HG02588 (cell line): Measurements from ENCODE around the gene EEF1AKMT3.
"Not testable (repeated sequence)": the region's sequence is repeated elsewhere in the genome, so short reads cannot be mapped to it uniquely, and the experiment has no call there.

Experiments
- ATAC-seq: cut with Tn5 transposase; IDR thresholded peaks from one replicate; pipeline ENCODE4 v1.9.1; 2021; ENCODE audit warnings: mild to moderate bottlenecking, moderate library complexity; ENCODE audit not compliant: unreplicated experiment

EEF1AKMT3 gene

DNA sequence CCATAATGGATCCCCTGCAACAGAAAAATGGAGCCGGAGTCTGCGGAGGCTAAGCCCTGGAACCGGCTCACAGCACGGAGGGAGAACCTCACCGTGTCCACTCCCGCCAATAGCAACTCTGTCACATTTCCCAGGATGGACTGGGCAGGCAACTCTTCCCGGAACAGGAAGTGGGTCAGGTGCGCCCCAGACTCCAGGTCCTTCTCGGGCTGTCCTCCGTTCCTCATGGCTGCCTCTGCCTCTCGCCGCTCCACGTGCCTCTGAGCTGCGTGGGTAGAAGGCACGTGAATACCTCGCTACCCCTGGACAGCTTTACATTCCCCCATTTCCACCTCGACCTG is 7.8 kb upstream of the EEF1AKMT3 start:
- no peak for ATAC-seq

GRCh38 chr12:57765003-57765697 is 7.3 kb upstream of the EEF1AKMT3 start:
- peak; percentile 64 for ATAC-seq

GRCh38 chr12:57765698-57766463 is 6.5 kb upstream of the EEF1AKMT3 start:
- no peak for ATAC-seq

DNA sequence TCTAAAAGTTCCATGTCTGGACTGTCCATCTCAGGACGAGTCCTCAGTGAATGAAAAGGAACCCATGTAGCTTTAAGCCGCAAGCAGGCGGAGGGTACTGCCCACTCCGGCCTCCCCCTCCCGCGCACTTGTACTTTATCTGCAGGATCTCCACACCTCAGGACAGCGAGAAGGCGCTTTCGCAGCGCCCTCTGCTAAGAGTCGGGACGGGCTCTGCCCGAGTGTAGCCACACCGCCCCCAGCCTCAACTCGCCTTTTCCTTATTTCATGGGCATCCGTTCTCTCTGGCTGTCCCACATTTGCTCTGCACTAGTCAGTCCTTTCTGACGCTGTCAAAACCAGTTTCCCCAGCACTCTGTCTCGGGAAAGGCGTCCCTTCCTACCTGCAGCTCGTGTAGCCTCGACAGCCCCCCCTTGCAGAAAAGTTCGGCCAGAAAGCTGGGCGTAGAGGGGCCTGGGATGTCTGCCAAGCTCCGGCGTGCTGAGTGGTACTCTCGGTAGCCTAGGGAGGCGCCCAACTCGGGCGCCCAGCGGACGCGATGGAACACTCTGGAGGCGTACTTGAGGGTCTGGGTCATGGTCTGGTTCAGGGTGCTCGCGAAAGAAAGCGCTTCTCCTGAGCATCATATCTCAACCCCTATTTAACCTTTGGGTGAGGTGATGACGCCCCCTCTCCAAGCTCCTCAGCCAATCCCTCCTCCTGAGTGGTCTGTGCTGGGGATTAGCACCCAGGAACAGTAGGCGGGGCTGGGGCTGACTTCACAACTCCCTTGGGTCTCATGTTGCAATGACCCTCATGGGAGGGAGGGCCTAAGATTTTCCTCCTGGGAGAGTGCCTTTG is 5.7 kb upstream of the EEF1AKMT3 start, which contains the start of gene CYP27B1:
Gene CYP27B1, minus strand, starts transcription at position 615 of the 841 bp plus-strand sequence. Its CDS starts 37 bp downstream, at position 578.
- no peak for ATAC-seq

DNA sequence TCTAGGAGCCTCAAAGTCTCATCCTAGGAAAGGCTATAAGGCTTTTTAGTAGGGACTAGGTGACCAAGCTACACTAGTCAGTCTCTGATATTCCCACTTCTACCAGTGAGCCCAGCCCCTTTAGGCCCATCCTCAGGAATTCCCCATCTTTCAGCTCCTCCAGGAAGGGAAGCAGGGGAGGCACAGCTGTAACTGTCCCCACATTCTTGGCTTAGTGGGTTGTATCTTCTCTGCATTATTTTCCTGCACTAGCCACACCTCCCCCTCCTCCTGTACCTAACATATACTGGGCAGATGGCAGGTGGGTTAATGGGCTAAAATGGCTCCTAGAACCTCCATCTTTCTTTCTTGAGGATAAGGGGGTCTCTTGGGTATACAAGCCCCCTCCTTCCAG is 5.1 kb upstream of the EEF1AKMT3 start:
- no peak for ATAC-seq

DNA sequence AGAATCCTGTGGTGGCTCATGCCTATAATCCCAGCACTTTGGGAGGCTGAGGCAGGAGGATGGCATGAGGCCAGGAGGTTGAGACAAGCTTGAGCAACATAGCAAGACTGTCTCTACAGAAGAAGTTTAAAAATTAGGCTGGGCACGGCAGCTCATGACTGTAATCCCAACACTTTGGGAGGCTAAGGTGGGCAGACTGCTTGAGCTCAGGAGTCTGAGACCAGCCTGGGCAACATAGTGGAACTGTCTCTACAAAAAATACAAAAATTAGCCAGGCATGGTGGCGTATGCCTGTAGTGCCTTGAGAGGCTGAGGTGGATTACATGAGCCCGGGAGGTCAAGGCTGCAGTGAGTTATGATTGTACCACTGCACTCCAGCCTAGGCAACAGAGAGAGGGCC is 4.5 kb upstream of the EEF1AKMT3 start:
- ATAC-seq = no peak

DNA sequence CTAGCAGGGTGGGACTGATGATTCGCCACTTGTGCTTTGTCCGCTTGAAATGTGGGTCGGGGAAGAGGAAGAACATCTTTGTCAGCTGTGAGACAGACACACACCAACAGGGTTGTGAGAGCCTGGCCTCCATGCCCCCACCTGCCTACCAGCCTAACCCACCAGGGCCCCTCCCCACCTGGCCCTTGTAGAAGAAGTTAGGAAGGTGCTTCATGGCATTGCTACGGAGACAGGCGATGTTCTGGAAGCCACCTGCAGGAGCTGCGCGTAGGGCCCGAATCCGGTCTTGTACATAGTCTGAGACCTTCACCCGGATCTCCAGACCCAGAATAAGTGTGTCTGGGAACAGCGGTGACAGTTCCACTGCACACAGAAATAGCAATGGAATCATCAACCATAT is 2.8 kb upstream of the EEF1AKMT3 start:
- no peak for ATAC-seq

GRCh38 chr12:57770734-57771133 is 1.7 kb upstream of the EEF1AKMT3 start:
- no peak for ATAC-seq

- peak; percentile 65 for ATAC-seq
Observed at GRCh38 chr12:57771236-57771872, 1.1 kb upstream of the EEF1AKMT3 start.

DNA sequence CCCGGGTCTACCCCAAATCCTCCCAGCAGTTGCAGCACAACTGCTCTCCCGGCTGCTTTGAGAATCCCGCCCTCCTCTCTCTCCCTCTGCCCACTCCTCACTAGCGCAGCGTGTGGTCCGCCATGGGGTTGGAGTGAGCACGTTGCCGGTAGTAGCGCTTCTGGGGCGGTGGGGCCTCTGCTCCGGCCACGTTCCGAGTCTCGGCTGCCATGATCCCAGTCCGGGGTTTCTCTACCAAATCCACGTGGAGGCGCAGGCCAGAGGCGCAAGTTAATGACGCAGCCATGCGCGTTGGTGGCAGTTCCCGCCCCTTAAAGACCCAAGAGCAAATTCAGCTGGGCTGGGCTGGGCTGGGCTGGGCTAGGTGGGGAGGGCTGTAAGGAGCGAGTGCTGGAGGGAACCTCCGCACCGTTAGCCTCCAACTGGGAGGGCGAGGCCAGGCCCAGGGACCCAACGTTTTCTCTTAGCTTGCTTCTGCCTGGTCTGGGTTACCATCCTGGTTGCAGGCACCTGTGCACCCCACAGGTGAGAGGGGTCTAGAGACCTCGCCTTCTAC is 463 bp upstream of the EEF1AKMT3 start, which contains the start of gene METTL1:
Gene METTL1, minus strand, starts transcription at position 233 of the 556 bp plus-strand sequence. Its CDS starts 22 bp downstream, at position 211.
- peak; percentile 76 for ATAC-seq

DNA sequence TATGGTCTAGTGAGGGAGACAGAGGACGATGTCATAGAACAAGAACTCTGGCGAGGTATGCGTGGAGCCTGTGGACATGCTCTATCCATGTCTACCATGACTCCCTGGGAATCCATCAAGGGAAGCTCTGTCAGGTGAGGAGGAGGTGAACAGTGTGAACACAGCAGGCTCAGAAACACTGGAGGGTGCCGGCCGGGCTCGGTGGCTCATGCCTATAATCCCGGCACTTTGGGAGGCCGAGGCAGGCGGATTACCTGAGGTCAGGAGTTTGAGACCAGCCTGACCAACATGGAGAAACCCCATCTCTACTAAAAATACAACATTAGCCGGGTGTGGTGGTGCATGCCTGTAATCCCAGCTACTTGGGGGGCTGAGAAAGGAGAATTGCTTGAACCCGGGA is 2.2 kb downstream of the EEF1AKMT3 start:
- not testable (repeated sequence) for ATAC-seq

GRCh38 chr12:57775044-57775443 is 2.6 kb downstream of the EEF1AKMT3 start:
- no peak for ATAC-seq

GRCh38 chr12:57775563-57776246 is 3.3 kb downstream of the EEF1AKMT3 start:
- ATAC-seq = no peak

DNA sequence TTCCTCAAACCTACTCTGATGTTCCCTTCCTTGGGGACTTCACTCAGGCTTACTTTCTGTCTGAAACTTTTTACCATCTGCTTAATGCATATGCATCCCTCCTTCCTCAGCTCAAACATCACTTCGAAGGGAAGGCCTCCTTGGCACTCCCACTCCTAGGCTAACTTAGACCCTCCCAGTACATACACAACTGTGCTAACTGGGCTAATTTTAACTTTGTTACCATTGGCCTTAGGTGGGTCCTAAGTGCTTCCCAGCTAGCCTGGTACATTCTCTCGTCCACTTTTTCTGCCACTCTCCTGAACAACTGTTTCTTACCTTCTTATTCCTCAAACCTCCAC is 3.8 kb downstream of the EEF1AKMT3 start:
- no peak for ATAC-seq

- no peak for ATAC-seq
Observed at GRCh38 chr12:57777367-57777766, 5.0 kb downstream of the EEF1AKMT3 start.

- no peak for ATAC-seq
Observed at GRCh38 chr12:57777911-57778310, 5.5 kb downstream of the EEF1AKMT3 start.

- no peak for ATAC-seq
Observed at GRCh38 chr12:57779736-57780135, 7.3 kb downstream of the EEF1AKMT3 start.

DNA sequence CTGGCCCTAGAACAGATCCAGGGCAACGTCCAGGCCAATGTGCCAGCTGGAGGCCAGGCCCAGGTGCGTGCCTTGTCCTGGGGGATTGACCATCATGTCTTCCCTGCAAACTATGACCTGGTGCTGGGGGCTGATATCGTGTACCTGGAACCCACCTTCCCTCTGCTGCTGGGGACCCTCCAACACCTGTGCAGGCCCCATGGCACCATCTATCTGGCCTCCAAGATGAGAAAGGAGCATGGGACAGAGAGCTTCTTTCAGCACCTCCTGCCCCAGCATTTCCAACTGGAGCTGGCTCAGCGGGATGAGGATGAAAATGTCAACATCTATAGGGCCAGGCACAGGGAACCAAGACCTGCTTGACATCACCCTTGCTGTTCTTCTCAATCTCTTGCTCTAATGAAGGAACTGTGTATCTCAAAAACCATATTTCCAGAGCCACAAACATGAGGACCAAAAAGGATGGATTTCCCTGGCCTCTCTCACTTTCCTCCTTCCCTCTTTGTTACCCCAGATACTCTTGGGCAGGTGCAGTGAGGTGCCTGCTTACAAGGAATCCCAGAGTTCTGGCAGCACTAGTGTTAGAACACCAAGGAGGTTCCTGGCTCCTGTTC is 8.0 kb downstream of the EEF1AKMT3 start:
- ATAC-seq = no peak

GRCh38 chr12:57781244-57781643 is 8.8 kb downstream of the EEF1AKMT3 start:
- no peak for ATAC-seq

DNA sequence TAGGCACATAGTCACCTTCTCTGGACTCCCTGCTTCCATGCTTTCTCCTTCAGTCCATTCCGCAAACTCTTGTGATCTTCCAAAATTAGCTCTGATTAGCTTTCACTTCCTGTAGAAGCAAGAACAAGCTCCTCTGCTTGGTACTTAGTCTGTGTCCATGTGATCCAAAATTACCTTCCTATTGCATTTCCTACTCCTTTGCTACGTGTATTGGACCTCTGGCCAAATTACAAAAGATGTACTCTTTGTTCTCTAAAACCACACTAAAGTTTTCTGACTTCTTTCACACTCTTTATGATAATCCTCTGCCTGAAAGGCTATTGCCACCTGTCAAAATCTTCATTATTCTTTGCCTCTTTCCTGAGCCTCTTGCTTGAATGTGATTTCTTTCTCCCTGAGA is 9.4 kb downstream of the EEF1AKMT3 start:
- no peak for ATAC-seq
